ENCODE data around the gene METTL21A.
"Not testable (repeated sequence)": the region's sequence is repeated elsewhere in the genome, so short reads cannot be mapped to it uniquely, and the experiment has no call there.

The METTL21A gene

GRCh38 chr2:207625014-207625907 lies at the start of gene METTL21A:
METTL21A (minus strand) TSS chr2:207625394; CDS start chr2:207624375, 1,019 bp downstream.
- DNase-seq (ENCODE audit: low read depth in 2 of 2) = peak; percentile 93 to 98

- no peak for DNase-seq (ENCODE audit: low read depth in 2 of 2)
These were observed 49.6 kb upstream of the METTL21A start for GRCh38 chr2:207674826-207675225.

GRCh38 chr2:207674266-207674774 lies 49.1 kb upstream of the METTL21A start:
- DNase-seq (ENCODE audit: low read depth in 2 of 2) = no peak

GRCh38 chr2:207673431-207673830 lies 48.2 kb upstream of the METTL21A start:
- no peak for DNase-seq (ENCODE audit: low read depth in 2 of 2)

GRCh38 chr2:207670887-207671286 lies 45.7 kb upstream of the METTL21A start:
- DNase-seq (ENCODE audit: low read depth in 2 of 2) = no peak

- DNase-seq (ENCODE audit: low read depth in 2 of 2) = no peak
These were observed 38.8 kb upstream of the METTL21A start for GRCh38 chr2:207663870-207664545.

GRCh38 chr2:207662203-207662602 lies 37.0 kb upstream of the METTL21A start:
- no peak for DNase-seq (ENCODE audit: low read depth in 2 of 2)

- no peak for DNase-seq (ENCODE audit: low read depth in 2 of 2)
These were observed 35.8 kb upstream of the METTL21A start for GRCh38 chr2:207660994-207661393.

- no peak for DNase-seq (ENCODE audit: low read depth in 2 of 2)
These were observed 33.0 kb upstream of the METTL21A start for GRCh38 chr2:207658156-207658555.

GRCh38 chr2:207655000-207655399 lies 29.8 kb upstream of the METTL21A start:
- no peak for DNase-seq (ENCODE audit: low read depth in 2 of 2)

GRCh38 chr2:207646582-207646981 lies 21.4 kb upstream of the METTL21A start:
- DNase-seq (ENCODE audit: low read depth in 2 of 2) = not testable (repeated sequence)

- DNase-seq (ENCODE audit: low read depth in 2 of 2) = no peak
These were observed 18.7 kb upstream of the METTL21A start for GRCh38 chr2:207643892-207644291.

GRCh38 chr2:207640661-207641060 lies 15.5 kb upstream of the METTL21A start:
- DNase-seq (ENCODE audit: low read depth in 2 of 2) = no peak

GRCh38 chr2:207640160-207640559 lies 15.0 kb upstream of the METTL21A start:
- DNase-seq (ENCODE audit: low read depth in 2 of 2) = no peak

GRCh38 chr2:207639288-207639687 lies 14.1 kb upstream of the METTL21A start:
- DNase-seq (ENCODE audit: low read depth in 2 of 2) = not testable (repeated sequence)

GRCh38 chr2:207635468-207636200 lies 10.4 kb upstream of the METTL21A start:
- DNase-seq (ENCODE audit: low read depth in 2 of 2) = no peak

GRCh38 chr2:207633686-207634085 lies 8.5 kb upstream of the METTL21A start:
- no peak for DNase-seq (ENCODE audit: low read depth in 2 of 2)

- no peak for DNase-seq (ENCODE audit: low read depth in 2 of 2)
These were observed 7.6 kb upstream of the METTL21A start for GRCh38 chr2:207632575-207633493.

- no peak for DNase-seq (ENCODE audit: low read depth in 2 of 2)
These were observed 5.3 kb upstream of the METTL21A start for GRCh38 chr2:207630491-207630890.

- DNase-seq (ENCODE audit: low read depth in 2 of 2) = no peak
These were observed 4.4 kb upstream of the METTL21A start for GRCh38 chr2:207629553-207629952.
